CD4-positive, alpha-beta T cell (primary cell): ENCODE results near the gene STIP1. TPM values are rescaled to one million over a fixed set of nuclear protein-coding genes. Genes with fewer than 3 reads are reported as not detected.

ENCODE experiments used
- ATAC-seq: fragments of 200-7000 bp; cut with Tn5 transposase; one replicate; pipeline ENCODE4 v1.10.0; 2022; ENCODE audit warnings: mild to moderate bottlenecking; ENCODE audit not compliant: poor library complexity
- CTCF ChIA-PET: fragments of 350-600 bp; sonication (Branson Sonifier 250); formaldehyde crosslinking; loops from one replicate; lab custom pipeline; 2021; ENCODE audit warnings: antibody characterized with exemption, inconsistent platforms; lab: Charles Lee
- POLR2A ChIA-PET: fragments of 350-600 bp; sonication (Branson Sonifier 250); formaldehyde crosslinking; loops from one replicate; lab custom pipeline; 2021; ENCODE audit warnings: antibody characterized with exemption, inconsistent platforms; lab: Charles Lee
- DNase-seq, 14 experiments: peaks; one replicate each; pipeline ENCODE4 v3.0.0-alpha.2; 2013 to 2020; ENCODE audit warnings: mixed read lengths in 2 of 14
- H3K27ac ChIP-seq, 2 donors: one replicate each; pipeline versions ENCODE4 v1.5.1 to v1.7.0; 2013; ENCODE audit warnings: low read length in 2 of 2, low read depth in 1 of 2, mild to moderate bottlenecking in 1 of 2
- H3K27me3 ChIP-seq, 2 experiments: 1 replicate in 1 of 2; 2 replicates in 1 of 2; pipeline versions ENCODE4 v1.6.1 to v1.7.0; 2013; ENCODE audit warnings: low read length in 2 of 2, control low read depth in 1 of 2, mild to moderate bottlenecking in 1 of 2, moderate library complexity in 1 of 2; ENCODE audit not compliant: insufficient read depth in 2 of 2, control insufficient read depth in 1 of 2
- H3K36me3 ChIP-seq: one replicate; pipeline ENCODE4 v1.6.1; 2013; ENCODE audit warnings: low read length, control low read depth; ENCODE audit not compliant: insufficient read depth
- H3K4me1 ChIP-seq: one replicate; pipeline ENCODE4 v1.6.1; 2013; ENCODE audit warnings: low read length, control low read depth; ENCODE audit not compliant: insufficient read depth
- H3K4me3 ChIP-seq: one replicate; pipeline ENCODE4 v1.5.1; 2013; ENCODE audit warnings: mild to moderate bottlenecking, low read length, moderate library complexity
- H3K9me3 ChIP-seq, 2 experiments: 1 replicate in 1 of 2; 2 replicates in 1 of 2; pipeline versions ENCODE4 v1.6.1 to v1.7.0; 2013; ENCODE audit warnings: low read length in 2 of 2, mild to moderate bottlenecking in 2 of 2, control low read depth in 1 of 2, moderate library complexity in 1 of 2; ENCODE audit not compliant: control insufficient read depth in 1 of 2, insufficient read depth in 1 of 2
- H3K27ac Mint-ChIP-seq: one replicate; pipeline ENCODE4 v1.8.0; 2020; ENCODE audit warnings: mixed read lengths
- H3K27me3 Mint-ChIP-seq: one replicate; pipeline ENCODE4 v1.8.0; 2021; ENCODE audit warnings: mixed read lengths
- H3K36me3 Mint-ChIP-seq: one replicate; pipeline ENCODE4 v1.8.0; 2021; ENCODE audit warnings: low read depth, mixed read lengths
- H3K4me1 Mint-ChIP-seq: one replicate; pipeline ENCODE4 v1.8.0; 2021; ENCODE audit warnings: low read depth, mixed read lengths
- H3K4me3 Mint-ChIP-seq: one replicate; pipeline ENCODE4 v1.8.0; 2020; ENCODE audit warnings: mild to moderate bottlenecking, mixed read lengths
- H3K9me3 Mint-ChIP-seq: one replicate; pipeline ENCODE4 v1.8.0; 2020; ENCODE audit warnings: mixed read lengths
- intact Hi-C, 2 experiments: fragments of 100-400 bp; cut with DNase I in 1 of 2; cut with micrococcal nuclease in 1 of 2; formaldehyde crosslinking; loops; one replicate each; pipeline versions ENCODE4 v1.15.1 to v1.9.0; 2023 to 2025; cut with DNase I, micrococcal nuclease
- total RNA-seq, 174 experiments: library from RNA in 2 of 174; stranded (reverse) in 2 of 174; gene quantifications; one replicate each; pipeline ENCODE4 v1.2.3 and lab custom pipeline; 2021 to 2026
- TF ChIP-seq, protein P1 (sequence below): fragments of 200-600 bp; IDR thresholded peaks from one replicate; pipeline ENCODE4 v1.8.0; 2022; ENCODE audit warnings: antibody characterized with exemption, mild to moderate bottlenecking

STIP1 gene
- total RNA-seq, 2 experiments from 2014 or later = 29.0 to 37.5 TPM

- H3K36me3 Mint-ChIP-seq = no peaks in the 10 kb centered on the region
- H3K27ac Mint-ChIP-seq = no peak overlapping the region
- peak; percentile 50 to 83 (median 68) for DNase-seq
- Histone ChIP-seq H3K27ac (no peak overlapping the region), H3K36me3 (no peaks in the 10 kb centered on the region), H3K4me3 (no peak overlapping the region), H3K9me3 (no peaks in the 10 kb centered on the region), H3K27me3 (no peaks in the 10 kb centered on the region), H3K4me1 (peaks cover 24% of the 10 kb centered on the region)
- TF ChIP-seq, protein P1, sequence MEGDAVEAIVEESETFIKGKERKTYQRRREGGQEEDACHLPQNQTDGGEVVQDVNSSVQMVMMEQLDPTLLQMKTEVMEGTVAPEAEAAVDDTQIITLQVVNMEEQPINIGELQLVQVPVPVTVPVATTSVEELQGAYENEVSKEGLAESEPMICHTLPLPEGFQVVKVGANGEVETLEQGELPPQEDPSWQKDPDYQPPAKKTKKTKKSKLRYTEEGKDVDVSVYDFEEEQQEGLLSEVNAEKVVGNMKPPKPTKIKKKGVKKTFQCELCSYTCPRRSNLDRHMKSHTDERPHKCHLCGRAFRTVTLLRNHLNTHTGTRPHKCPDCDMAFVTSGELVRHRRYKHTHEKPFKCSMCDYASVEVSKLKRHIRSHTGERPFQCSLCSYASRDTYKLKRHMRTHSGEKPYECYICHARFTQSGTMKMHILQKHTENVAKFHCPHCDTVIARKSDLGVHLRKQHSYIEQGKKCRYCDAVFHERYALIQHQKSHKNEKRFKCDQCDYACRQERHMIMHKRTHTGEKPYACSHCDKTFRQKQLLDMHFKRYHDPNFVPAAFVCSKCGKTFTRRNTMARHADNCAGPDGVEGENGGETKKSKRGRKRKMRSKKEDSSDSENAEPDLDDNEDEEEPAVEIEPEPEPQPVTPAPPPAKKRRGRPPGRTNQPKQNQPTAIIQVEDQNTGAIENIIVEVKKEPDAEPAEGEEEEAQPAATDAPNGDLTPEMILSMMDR = peak; percentile 96
- intact Hi-C loops = loop anchor here (1.0 to 10.0 kb wide), 4 partner anchors 148 to 1114 kb away; partner anchors contain the start of gene ZFTA (in 1 of the 2)
- peaks cover 14% of the 10 kb centered on the region for H3K4me1 Mint-ChIP-seq
- POLR2A ChIA-PET = interaction anchor here (1.1 kb wide), 1 partner anchor 38 kb away, joined by 3 read pairs; the partner anchor contains the start of gene STIP1
- no peaks in the 10 kb centered on the region for H3K9me3 Mint-ChIP-seq
- ATAC-seq = peak; percentile 47
- CTCF ChIA-PET = interaction anchor here (1.4 kb wide), 1 partner anchor 148 kb away, joined by 8 read pairs; no protein-coding TSS in a partner anchor
- H3K4me3 Mint-ChIP-seq = no peak overlapping the region
- H3K27me3 Mint-ChIP-seq = no peaks in the 10 kb centered on the region
These were observed 37.6 kb upstream of the STIP1 start for GRCh38 chr11:64148226-64148916.

DNA sequence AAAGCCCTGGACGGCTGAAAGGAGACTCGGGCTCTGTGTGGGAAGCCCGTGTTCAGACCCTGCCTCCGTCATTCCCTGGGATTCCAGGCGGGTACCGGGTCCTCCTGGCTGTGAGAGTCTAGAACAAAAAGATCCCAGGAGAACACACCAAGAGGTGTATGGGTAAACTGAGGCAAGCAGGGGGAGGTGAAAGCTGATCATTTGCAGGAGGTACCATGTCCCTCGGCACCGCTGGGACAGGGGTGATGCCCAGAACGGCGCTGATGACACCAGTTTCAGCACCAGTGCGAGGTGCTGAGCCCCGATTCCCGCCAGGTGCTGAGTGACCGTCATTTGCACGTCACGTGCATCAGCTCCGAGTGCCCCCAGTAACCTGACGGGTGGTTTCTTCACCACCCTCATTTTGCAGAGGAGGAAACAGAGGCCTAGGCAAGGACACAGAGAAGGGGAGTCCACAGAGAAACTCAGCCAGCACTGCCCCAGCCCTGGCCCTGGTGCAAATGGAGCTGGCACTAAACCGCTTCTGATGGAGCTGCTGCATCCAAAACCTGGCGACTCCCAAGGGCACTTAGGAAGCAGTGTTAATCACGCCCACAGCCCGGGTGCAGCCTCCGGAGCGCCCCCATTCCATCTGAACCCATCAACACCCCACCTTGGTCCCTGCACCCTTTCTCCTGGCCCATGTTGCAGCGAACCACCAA lies 36.9 kb upstream of the STIP1 start:
- H3K4me3 Mint-ChIP-seq = no peak overlapping the region
- no peaks in the 10 kb centered on the region for H3K9me3 ChIP-seq
- TF ChIP-seq, protein P1 = peak; percentile 61

GRCh38 chr11:64150051-64150450 lies 35.9 kb upstream of the STIP1 start:
- ChIA-PET POLR2A (no interaction called here), CTCF (interaction anchor here (2.1 kb wide), 1 partner anchor 150 kb away, joined by 7 read pairs; no protein-coding TSS in a partner anchor)
- Histone ChIP-seq H3K4me1 (peaks cover 18% of the 10 kb centered on the region), H3K27ac (no peak overlapping the region), H3K36me3 (no peaks in the 10 kb centered on the region), H3K9me3 (no peaks in the 10 kb centered on the region), H3K27me3 (no peaks in the 10 kb centered on the region), H3K4me3 (no peak overlapping the region)
- TF ChIP-seq, protein P1 = no peak
- ATAC-seq = no peak
- Mint-ChIP-seq H3K27me3 (no peaks in the 10 kb centered on the region), H3K4me3 (no peak overlapping the region), H3K9me3 (no peaks in the 10 kb centered on the region), H3K4me1 (peaks cover 4% of the 10 kb centered on the region), H3K36me3 (no peaks in the 10 kb centered on the region), H3K27ac (no peak overlapping the region)
- no peak for DNase-seq
- intact Hi-C loops = loop anchor here in 1 of 2 experiments (5.0 kb wide), 1 partner anchor 243 kb away; no protein-coding TSS in a partner anchor

More for the DNA sequence above, 36.9 kb upstream of the STIP1 start:
- ChIA-PET CTCF (interaction anchor here (2.1 kb wide), 1 partner anchor 149 kb away, joined by 7 read pairs; no protein-coding TSS in a partner anchor), POLR2A (interaction anchor here (1.1 kb wide), 1 partner anchor 37 kb away, joined by 3 read pairs; the partner anchor contains the start of gene STIP1)
- Mint-ChIP-seq H3K27ac (no peak overlapping the region), H3K27me3 (no peaks in the 10 kb centered on the region), H3K4me1 (peaks cover 7% of the 10 kb centered on the region), H3K9me3 (no peaks in the 10 kb centered on the region), H3K36me3 (no peaks in the 10 kb centered on the region)
- no peak for DNase-seq
- H3K4me3 ChIP-seq = no peak overlapping the region
- ATAC-seq = no peak
- intact Hi-C loops = loop anchor here (1.0 to 10.0 kb wide), 4 partner anchors 149 to 1114 kb away; partner anchors contain the start of gene ZFTA (in 1 of the 2)
- H3K4me1 ChIP-seq = peaks cover 18% of the 10 kb centered on the region
- H3K27ac ChIP-seq = no peak overlapping the region
- H3K27me3 ChIP-seq = no peaks in the 10 kb centered on the region
- no peaks in the 10 kb centered on the region for H3K36me3 ChIP-seq
